ENCODE measurements around the gene SPTSSA. TPM values are rescaled to one million over a fixed set of nuclear protein-coding genes. Genes with fewer than 3 reads are reported as not detected.
"Not testable (repeated sequence)": the region's sequence is repeated elsewhere in the genome, so short reads cannot be mapped to it uniquely, and the experiment has no call there.

SPTSSA gene
- total RNA-seq, 4 donors from 2014 or later, result 18.3 to 35.9 (median 32.4) TPM

DNA sequence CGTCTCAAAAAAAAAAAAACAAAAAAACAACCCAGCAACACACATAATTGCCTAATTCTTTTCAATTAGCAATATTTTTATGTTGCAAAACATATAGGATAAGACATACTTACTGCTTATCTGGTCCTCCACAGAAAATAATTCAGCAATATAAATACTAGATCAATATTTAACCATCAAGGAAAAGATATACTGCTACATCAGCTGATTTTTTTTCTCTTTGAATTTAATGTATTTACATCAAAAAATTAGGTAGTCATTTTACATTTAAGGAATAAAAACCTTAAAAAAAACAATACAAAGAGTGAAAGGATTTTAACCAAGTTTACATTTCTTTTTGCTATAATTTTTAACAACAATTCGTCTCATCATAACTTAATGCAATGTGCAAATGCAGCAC, 28.1 kb downstream of the SPTSSA start:
- TF ChIP-seq, protein P1, sequence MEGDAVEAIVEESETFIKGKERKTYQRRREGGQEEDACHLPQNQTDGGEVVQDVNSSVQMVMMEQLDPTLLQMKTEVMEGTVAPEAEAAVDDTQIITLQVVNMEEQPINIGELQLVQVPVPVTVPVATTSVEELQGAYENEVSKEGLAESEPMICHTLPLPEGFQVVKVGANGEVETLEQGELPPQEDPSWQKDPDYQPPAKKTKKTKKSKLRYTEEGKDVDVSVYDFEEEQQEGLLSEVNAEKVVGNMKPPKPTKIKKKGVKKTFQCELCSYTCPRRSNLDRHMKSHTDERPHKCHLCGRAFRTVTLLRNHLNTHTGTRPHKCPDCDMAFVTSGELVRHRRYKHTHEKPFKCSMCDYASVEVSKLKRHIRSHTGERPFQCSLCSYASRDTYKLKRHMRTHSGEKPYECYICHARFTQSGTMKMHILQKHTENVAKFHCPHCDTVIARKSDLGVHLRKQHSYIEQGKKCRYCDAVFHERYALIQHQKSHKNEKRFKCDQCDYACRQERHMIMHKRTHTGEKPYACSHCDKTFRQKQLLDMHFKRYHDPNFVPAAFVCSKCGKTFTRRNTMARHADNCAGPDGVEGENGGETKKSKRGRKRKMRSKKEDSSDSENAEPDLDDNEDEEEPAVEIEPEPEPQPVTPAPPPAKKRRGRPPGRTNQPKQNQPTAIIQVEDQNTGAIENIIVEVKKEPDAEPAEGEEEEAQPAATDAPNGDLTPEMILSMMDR (IDR thresholded peaks at IDR 0.05), result no peak
- DNase-seq (ENCODE audit: low spot score), result no peak
- ATAC-seq (ENCODE audit: low FRiP score), result no peak

DNA sequence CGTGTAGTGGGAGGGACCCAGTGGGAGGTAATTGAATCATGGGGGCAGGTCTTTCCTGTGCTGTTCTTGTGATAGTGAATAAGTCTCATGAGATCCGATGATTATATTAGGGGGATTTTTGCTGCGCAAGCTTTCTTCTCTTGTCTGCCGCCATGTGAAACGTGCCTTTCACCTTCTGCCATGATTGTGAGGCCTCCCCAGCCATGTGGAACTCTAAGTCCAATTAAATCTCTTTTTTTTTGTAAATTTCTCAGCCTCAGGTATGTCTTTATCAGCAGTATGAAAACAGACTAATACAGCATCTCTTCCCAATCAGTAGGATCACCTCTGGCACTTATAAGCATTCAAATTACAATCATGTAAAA, 34.0 kb downstream of the SPTSSA start:
- ATAC-seq (ENCODE audit: low FRiP score); DNase-seq (ENCODE audit: low spot score): not testable (repeated sequence)

DNA sequence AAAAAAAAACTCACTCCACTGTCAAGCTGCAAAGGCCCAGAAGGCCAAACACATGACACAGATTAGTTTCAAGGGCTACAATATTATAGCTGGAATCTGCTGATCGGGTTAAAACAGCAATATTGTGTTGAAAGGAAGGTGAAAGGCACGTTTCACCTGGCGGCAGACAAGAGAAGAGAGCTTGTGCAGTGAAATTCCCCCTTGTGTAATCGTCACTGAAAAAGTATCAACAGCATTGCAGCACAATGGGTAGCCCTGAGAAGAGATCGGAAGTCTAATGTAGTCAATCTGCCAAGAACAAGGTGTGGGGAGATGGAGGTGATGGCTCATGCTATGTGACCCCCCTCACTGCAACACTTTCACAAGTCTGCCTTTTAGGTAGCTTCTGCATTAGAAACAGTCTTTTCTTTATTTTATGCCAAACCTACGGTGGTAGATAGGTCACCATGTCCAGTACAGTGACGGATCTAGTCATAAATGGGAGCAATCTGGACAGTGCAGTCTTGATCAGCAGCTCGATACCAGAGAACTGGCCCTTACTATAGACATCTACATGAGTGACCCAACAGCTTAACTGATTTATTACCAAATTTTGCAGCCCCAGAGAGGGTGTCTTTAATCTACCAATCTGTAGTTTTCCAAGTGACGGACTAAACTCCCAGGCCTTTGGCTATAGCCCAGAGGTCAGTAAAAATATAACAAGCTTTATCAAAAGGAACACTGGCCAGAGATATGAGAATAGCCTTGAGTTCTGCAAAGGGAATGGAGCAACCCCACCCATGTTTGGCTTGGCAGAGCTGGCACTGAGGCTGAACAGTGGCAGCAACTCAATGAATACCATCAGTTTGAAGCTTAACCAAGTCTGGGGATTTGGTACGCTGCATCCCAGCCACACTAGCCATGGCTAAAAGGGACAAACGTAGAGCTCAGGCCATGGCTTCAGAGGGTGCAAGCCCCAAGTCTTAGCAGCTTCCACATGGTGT, 35.4 kb downstream of the SPTSSA start:
- ATAC-seq (ENCODE audit: low FRiP score) (no peak), DNase-seq (ENCODE audit: low spot score) (no peak)
- TF ChIP-seq, protein P1 (IDR thresholded peaks at IDR 0.05), result no peak

DNA sequence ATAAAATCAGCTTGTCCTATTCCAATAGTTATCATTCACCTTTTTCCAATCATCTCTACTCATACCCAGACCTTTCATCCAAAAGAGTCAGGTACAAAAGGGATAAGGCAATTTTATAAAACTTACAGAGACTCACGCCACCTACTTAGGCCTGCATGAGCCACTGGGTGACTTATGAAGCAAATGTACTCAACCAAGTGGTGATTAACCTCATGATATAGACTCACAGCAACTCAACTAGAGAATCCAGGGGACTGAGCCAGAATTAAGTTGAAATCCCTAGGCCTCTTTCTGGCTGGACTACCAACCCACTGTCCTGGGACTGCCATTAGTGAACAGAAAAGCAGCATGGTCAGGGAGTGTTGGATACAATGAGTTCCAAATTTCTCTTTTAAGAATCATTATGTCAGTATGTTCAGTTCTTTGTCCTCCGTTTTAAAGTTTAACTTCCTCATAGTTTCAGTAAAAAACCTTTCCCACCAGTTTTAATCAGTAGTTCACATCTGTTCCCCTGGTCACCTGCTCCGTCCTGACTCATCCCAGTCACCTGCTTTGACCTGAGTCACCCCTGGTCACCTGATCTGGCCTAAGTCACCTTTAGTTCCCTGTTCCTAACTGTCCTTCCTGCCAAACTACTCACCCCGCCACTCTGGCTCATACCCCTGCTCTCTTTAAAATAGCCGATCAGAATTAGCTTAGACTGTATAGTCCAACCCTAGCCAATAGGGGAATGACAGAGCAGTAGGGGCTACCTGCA, 36.8 kb downstream of the SPTSSA start:
- TF ChIP-seq, protein P1 (IDR thresholded peaks at IDR 0.05), result no peak
- DNase-seq (ENCODE audit: low spot score) (no peak), ATAC-seq (ENCODE audit: low FRiP score) (no peak)

DNA sequence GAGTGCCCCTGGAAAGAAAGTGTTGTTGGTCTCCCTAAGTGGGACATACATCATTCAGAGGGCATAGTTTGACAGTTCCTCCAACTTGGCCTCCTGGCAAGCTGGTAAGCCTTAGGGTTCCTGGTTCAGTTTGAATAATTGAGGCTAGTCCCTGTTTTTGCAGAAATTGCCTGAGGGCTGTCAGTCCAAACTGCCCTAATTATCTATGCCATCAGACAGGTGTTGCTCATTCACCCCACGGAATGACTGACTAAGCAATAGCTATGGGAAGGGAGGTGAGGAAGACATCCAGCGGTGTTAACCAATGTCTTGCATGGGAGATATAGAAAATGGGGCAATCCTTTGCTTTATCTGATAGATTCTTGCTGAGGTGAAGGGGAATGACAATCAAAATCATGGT, 37.6 kb downstream of the SPTSSA start:
- DNase-seq (ENCODE audit: low spot score), result no peak
- ATAC-seq (ENCODE audit: low FRiP score), result no peak
- TF ChIP-seq, protein P1 (IDR thresholded peaks at IDR 0.05), result no peak

DNA sequence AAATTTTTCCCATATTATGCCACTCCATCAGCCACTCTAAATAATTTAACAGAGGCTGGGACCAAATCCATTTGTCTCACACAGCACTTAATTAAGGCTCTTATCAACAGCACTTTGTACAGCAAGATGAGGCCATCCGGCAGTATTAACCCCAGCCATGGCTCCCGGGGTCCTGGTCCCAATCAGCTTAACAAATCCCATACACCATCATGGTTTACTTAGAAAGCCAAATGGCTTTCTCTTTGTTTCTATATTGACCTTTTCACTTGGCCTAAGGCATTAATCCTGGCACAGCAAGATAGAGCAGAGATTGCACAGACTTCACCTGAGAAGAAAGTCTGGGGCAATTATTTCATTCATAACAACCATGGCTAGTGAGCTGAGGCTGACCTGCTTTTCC, 38.6 kb downstream of the SPTSSA start:
- TF ChIP-seq, protein P1 (IDR thresholded peaks at IDR 0.05), result no peak
- no peak for DNase-seq (ENCODE audit: low spot score)
- ATAC-seq (ENCODE audit: low FRiP score), result no peak

DNA sequence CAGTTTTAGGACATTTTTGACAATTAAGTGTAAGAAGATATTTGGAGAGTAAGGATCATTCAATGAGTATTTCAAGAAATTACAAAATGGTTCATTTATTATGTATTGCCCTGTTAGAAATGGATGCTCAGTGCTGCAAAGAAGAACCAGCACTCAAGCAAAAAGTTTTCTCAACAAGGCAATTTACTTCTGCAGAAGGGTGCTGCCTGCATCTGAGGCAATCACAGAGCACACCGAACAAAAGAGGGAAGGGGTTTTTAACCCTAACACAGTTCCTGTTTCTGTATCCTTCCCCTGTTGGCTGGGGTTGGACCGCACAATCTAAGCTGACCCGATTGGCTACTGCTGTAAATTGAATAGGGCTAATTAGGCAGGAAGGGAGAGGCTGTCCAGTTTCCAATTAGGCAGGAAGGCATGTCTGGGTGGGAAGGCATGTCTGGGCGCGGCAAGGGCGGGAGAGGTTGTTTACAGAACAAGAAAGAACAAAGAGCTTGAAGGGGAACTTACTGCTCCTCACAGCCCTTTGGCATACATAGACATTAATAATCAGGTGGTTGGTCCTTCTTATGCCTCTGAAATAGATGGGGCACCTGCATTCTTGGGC, 41.4 kb downstream of the SPTSSA start:
- ATAC-seq (ENCODE audit: low FRiP score) (no peak), DNase-seq (ENCODE audit: low spot score) (no peak)
- TF ChIP-seq, protein P1 (IDR thresholded peaks at IDR 0.05), result no peak
